ENCODE results near the gene PC.
"Not testable (repeated sequence)": the region's sequence is repeated elsewhere in the genome, so short reads cannot be mapped to it uniquely, and the experiment has no call there.

The PC gene

GRCh38 chr11:66958232-66958955 is at the start of gene PC:
Gene PC (minus strand): TSS chr11:66958383. CDS start chr11:66872159, 86,224 bp downstream.
- peak; percentile 88 to 96 (median 90) for DNase-seq

- DNase-seq = no peak
These were observed 48.9 kb upstream of the PC start for GRCh38 chr11:67007126-67007525.

GRCh38 chr11:67006029-67006884 is 48.1 kb upstream of the PC start:
- DNase-seq = no peak

- DNase-seq = not testable (repeated sequence)
These were observed 47.0 kb upstream of the PC start for GRCh38 chr11:67005200-67005599.

GRCh38 chr11:67002921-67003411 is 44.8 kb upstream of the PC start:
- no peak for DNase-seq

- DNase-seq = no peak
These were observed 44.2 kb upstream of the PC start for GRCh38 chr11:67002297-67002913.

GRCh38 chr11:67001332-67001731 is 43.1 kb upstream of the PC start:
- DNase-seq = no peak

GRCh38 chr11:66999555-66999954 is 41.4 kb upstream of the PC start:
- no peak for DNase-seq

GRCh38 chr11:66996609-66997273 is 38.6 kb upstream of the PC start:
- DNase-seq = no peak

- DNase-seq = no peak
These were observed 33.9 kb upstream of the PC start for GRCh38 chr11:66992041-66992440.

GRCh38 chr11:66989360-66989759 is 31.2 kb upstream of the PC start:
- not testable (repeated sequence) for DNase-seq

- not testable (repeated sequence) for DNase-seq
These were observed 30.6 kb upstream of the PC start for GRCh38 chr11:66988741-66989140.

GRCh38 chr11:66987924-66988637 is 29.9 kb upstream of the PC start:
- no peak for DNase-seq

GRCh38 chr11:66987158-66987620 is 29.0 kb upstream of the PC start:
- DNase-seq = no peak

- no peak for DNase-seq
These were observed 28.0 kb upstream of the PC start for GRCh38 chr11:66986178-66986545.

- DNase-seq = no peak
These were observed 27.5 kb upstream of the PC start for GRCh38 chr11:66985508-66986177.

GRCh38 chr11:66983275-66983924 is 25.2 kb upstream of the PC start:
- no peak for DNase-seq

- DNase-seq = no peak
These were observed 23.9 kb upstream of the PC start for GRCh38 chr11:66981976-66982578.

GRCh38 chr11:66979336-66979980 is 21.3 kb upstream of the PC start:
- DNase-seq = no peak

GRCh38 chr11:66978717-66979116 is 20.5 kb upstream of the PC start:
- no peak for DNase-seq

Measured in activated naive CD4-positive, alpha-beta T cell (primary cell).